Panc1 (cell line): ENCODE data around the gene FRY. TPM values are rescaled to one million over a fixed set of nuclear protein-coding genes. Genes with fewer than 3 reads are reported as not detected.
A peak's percentile ranks its signal among the peaks of the same experiment; 100 is the strongest.
"Not testable (repeated sequence)": the region's sequence is repeated elsewhere in the genome, so short reads cannot be mapped to it uniquely, and the experiment has no call there.

ENCODE experiments used
- ATAC-seq: fragments of 200-7000 bp; cut with Tn5 transposase; 2 replicates; pipeline ENCODE4 v1.9.1; 2020; ENCODE audit warnings: mild to moderate bottlenecking, moderate library complexity
- BruUV-seq: library from RNA; stranded (reverse); fragments of 400-500 nt; replicated peaks from 2 replicates; lab custom pipeline; 2021; lab: Mats Ljungman, UMichigan
- CTCF ChIA-PET: fragments of 300-600 bp; sonication (Branson Sonifier 250); formaldehyde crosslinking; loops from one replicate; lab custom pipeline; 2022; ENCODE audit warnings: antibody characterized with exemption; lab: Charles Lee
- POLR2A ChIA-PET: fragments of 300-600 bp; sonication (Branson Sonifier 250); formaldehyde crosslinking; loops from one replicate; lab custom pipeline; 2022; ENCODE audit warnings: antibody characterized with exemption; lab: Charles Lee
- DNase-seq: peaks from one replicate; pipeline ENCODE4 v3.0.0-alpha.2; 2010; ENCODE audit warnings: low read depth, low spot score
- H3K27ac ChIP-seq: 2 replicates; pipeline ENCODE4 v1.5.1; 2011; ENCODE audit warnings: mild to moderate bottlenecking, low read length, inconsistent platforms
- H3K27me3 ChIP-seq: fragments of 200-500 bp; sonication (Bioruptor generic); 2 replicates; pipeline ENCODE4 v1.6.0; 2014; ENCODE audit warnings: low read length, inconsistent platforms; ENCODE audit not compliant: control insufficient read depth, insufficient read depth
- H3K36me3 ChIP-seq: fragments of 200-500 bp; sonication (Bioruptor generic); 2 replicates; pipeline ENCODE4 v1.5.1; 2014; ENCODE audit warnings: inconsistent platforms, mild to moderate bottlenecking, low read length, moderate library complexity; ENCODE audit not compliant: control insufficient read depth, insufficient read depth
- H3K4me1 ChIP-seq: 2 replicates; pipeline ENCODE4 v1.5.1; 2011; ENCODE audit warnings: inconsistent platforms, mild to moderate bottlenecking, low read length, moderate library complexity; ENCODE audit not compliant: control insufficient read depth, insufficient read depth
- H3K4me3 ChIP-seq, 2 experiments: 2 replicates each; pipeline ENCODE4 v1.5.1; 2011 to 2012; ENCODE audit warnings: low read depth in 2 of 2, low read length in 2 of 2, mild to moderate bottlenecking in 2 of 2, inconsistent platforms in 1 of 2, moderate library complexity in 1 of 2
- H3K9me3 ChIP-seq: fragments of 200-500 bp; sonication (Bioruptor generic); 2 replicates; pipeline ENCODE4 v1.5.1; 2014; ENCODE audit warnings: low read depth, mild to moderate bottlenecking, inconsistent platforms, low read length, moderate library complexity; ENCODE audit not compliant: control insufficient read depth, insufficient read depth
- CTCF ChIP-seq: fragments of 450-650 bp; IDR thresholded peaks from 2 replicates; pipeline ENCODE4 v1.5.1; 2017; ENCODE audit warnings: mild to moderate bottlenecking
- POLR2AphosphoS5 ChIP-seq: IDR thresholded peaks from 2 replicates; pipeline ENCODE4 v1.6.1; 2012; ENCODE audit warnings: mild to moderate bottlenecking, low read depth, low read length, moderate library complexity
- REST ChIP-seq, 2 experiments: IDR thresholded peaks; 2 replicates each; pipeline ENCODE4 v1.6.1; 2011 to 2012; ENCODE audit warnings: low read depth in 2 of 2, control low read depth in 1 of 2, low read length in 1 of 2, mild to moderate bottlenecking in 1 of 2, moderate library complexity in 1 of 2; ENCODE audit not compliant: insufficient read depth in 1 of 2
- SIN3A ChIP-seq: IDR thresholded peaks from 2 replicates; pipeline ENCODE4 v1.6.1; 2012; ENCODE audit warnings: low read depth, mild to moderate bottlenecking, low read length, moderate library complexity, borderline replicate concordance; ENCODE audit not compliant: insufficient read depth
- TCF7L2 ChIP-seq: IDR thresholded peaks from 2 replicates; pipeline ENCODE4 v1.6.1; 2011; ENCODE audit warnings: mild to moderate bottlenecking, low read depth, low read length, inconsistent platforms
- in situ Hi-C: cut with HindIII; loops from 2 replicates; pipeline ENCODE4 v1.10.0; 2016; ENCODE audit warnings: low sequenced_read_pairs, low pct_unique_long_range_greater_than_20kb
- intact Hi-C: fragments of 100-400 bp; cut with micrococcal nuclease; formaldehyde crosslinking; loops from one replicate; pipeline ENCODE4 v1.10.0; 2022; ENCODE audit not compliant: unreplicated experiment
- total RNA-seq: library from RNA; stranded (reverse); gene quantifications from one replicate; pipeline ENCODE4 v1.2.1, GENCODE V29; 2021; ENCODE audit not compliant: unreplicated experiment

Gene FRY
- total RNA-seq, 1 experiment from 2014 or later = 0.18 TPM

DNA sequence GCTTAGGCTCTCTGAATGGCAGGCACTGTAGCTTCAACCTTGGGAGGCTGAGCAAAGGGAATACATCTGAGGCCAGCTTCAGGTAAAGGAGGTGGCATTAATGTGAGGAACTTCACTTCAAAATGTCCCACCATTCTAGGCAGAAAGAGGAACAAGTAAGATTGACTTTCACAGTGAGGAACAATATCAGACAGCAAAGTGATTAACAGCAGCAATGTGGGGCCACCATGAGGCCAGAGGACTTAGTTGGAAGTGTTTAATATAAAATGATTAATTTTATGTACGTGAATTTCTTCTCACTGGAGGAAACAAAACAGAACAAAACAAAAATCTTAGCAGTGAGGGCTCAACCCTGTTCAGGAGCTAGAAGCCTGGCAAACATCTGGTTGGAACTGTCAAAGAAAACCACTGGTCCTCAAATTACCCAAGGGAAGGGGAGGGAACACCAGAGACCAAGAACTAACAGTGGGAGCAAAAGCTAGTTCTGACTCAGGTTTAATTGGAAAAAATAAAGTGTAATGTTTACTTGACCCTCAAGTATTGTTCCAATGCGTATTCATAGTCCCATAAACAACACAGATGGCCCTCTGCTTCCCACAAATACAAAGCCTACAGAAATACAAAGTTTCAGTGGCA is 43.9 kb upstream of the FRY start:
- Histone ChIP-seq H3K36me3 (no peaks in the 10 kb centered on the region), H3K27me3 (no peaks in the 10 kb centered on the region), H3K4me1 (no peaks in the 10 kb centered on the region), H3K4me3 (no peak overlapping the region), H3K9me3 (no peaks in the 10 kb centered on the region), H3K27ac (no peak overlapping the region)
- TF ChIP-seq SIN3A = no peak
- no peak for TF ChIP-seq REST (IDR thresholded peaks at IDR 0.05; ENCODE audit: insufficient read depth in 1 of 2, low read depth in 2 of 2, low read length in 1 of 2)
- no peak for TF ChIP-seq CTCF
- TF ChIP-seq TCF7L2 = no peak
- no peak for TF ChIP-seq POLR2AphosphoS5
- intact Hi-C loops (no loop called here), in situ Hi-C loops (no loop called here)
- ATAC-seq (no peak), DNase-seq (no peak)
- no TSS peak for BruUV-seq
- POLR2A ChIA-PET = no interaction called here
- CTCF ChIA-PET = no interaction called here

GRCh38 chr13:31994367-31994766 is 37.2 kb upstream of the FRY start:
- H3K9me3 ChIP-seq, H3K4me3 ChIP-seq, POLR2A ChIA-PET, H3K27ac ChIP-seq, H3K4me1 ChIP-seq, DNase-seq, in situ Hi-C loops, intact Hi-C loops, ATAC-seq, CTCF ChIA-PET, H3K27me3 ChIP-seq, H3K36me3 ChIP-seq, BruUV-seq: not testable (repeated sequence)

DNA sequence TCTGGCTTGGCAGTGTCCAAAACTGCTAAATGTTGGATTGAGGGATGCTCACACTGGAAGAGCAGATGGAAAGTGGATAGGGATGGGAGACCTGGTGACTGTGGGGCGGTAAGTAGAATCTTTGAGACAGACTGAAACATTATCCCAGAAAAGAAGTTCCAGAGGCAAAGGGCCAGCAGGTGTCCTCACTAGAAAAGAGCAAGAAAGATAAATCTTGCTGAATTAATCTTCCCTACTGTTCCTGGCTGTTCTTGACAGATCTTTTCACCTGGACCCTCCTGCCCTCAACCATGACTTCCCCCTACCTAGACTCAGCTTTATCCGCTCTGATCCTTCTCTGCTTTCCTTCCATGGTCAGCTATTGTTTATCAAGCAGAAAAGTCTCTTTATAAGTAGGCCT is 35.0 kb upstream of the FRY start:
- CTCF ChIA-PET = no interaction called here
- in situ Hi-C loops (no loop called here), intact Hi-C loops (no loop called here)
- Histone ChIP-seq H3K4me1 (no peaks in the 10 kb centered on the region), H3K36me3 (no peaks in the 10 kb centered on the region), H3K27ac (no peak overlapping the region), H3K27me3 (no peaks in the 10 kb centered on the region), H3K4me3 (no peak overlapping the region), H3K9me3 (no peaks in the 10 kb centered on the region)
- peak; percentile 17; the same call in 1 of the 2 replicates for TF ChIP-seq CTCF
- TF ChIP-seq POLR2AphosphoS5 = no peak
- ATAC-seq = no peak
- BruUV-seq = no TSS peak
- POLR2A ChIA-PET = no interaction called here
- DNase-seq = no peak
